K562 (cell line): ENCODE results near the gene GAMT. TPM values are rescaled to one million over a fixed set of nuclear protein-coding genes. Genes with fewer than 3 reads are reported as not detected.

Source experiments
- CBX3 ChIP-seq, 2 experiments: IDR thresholded peaks; 1 replicate in 1 of 2; 2 replicates in 1 of 2; pipeline ENCODE4 v1.6.1; 2012; ENCODE audit warnings: inconsistent platforms in 2 of 2, low read length in 2 of 2, borderline replicate concordance in 1 of 2, control low read depth in 1 of 2
- CBX5 ChIP-seq: IDR thresholded peaks from 2 replicates; pipeline ENCODE4 v1.6.1; 2014; ENCODE audit warnings: low read depth, borderline replicate concordance
- CHD2 ChIP-seq: IDR thresholded peaks from 2 replicates; pipeline ENCODE4 v1.6.1; 2011; ENCODE audit warnings: low read depth, low read length
- ETV5 ChIP-seq: sonication (generic); formaldehyde crosslinking; IDR thresholded peaks from 2 replicates; pipeline ENCODE4 v1.4.0; 2020; ENCODE audit warnings: low read depth, mild to moderate bottlenecking, missing genetic modification reagents
- FIP1L1 ChIP-seq: fragments of 200-400 bp; formaldehyde crosslinking; IDR thresholded peaks from 2 replicates; pipeline ENCODE4 v1.6.1; 2018; ENCODE audit warnings: mild to moderate bottlenecking, low read depth, low read length; ENCODE audit not compliant: poor library complexity, severe bottlenecking
- FOXK2 ChIP-seq, 2 experiments: fragments of 450-650 bp; IDR thresholded peaks in 1 of 2; conservative IDR thresholded peaks in 1 of 2; 2 replicates each; pipeline ENCODE4 v1.6.1; 2016; ENCODE audit warnings: low read depth in 2 of 2, mild to moderate bottlenecking in 1 of 2
- GATAD2B ChIP-seq: fragments of 450-650 bp; IDR thresholded peaks from 2 replicates; pipeline ENCODE4 v1.6.1; 2017; ENCODE audit warnings: mild to moderate bottlenecking, borderline replicate concordance
- HINFP ChIP-seq: fragments of 450-650 bp; conservative IDR thresholded peaks from 2 replicates; pipeline ENCODE4 v1.6.1; 2016; ENCODE audit warnings: missing genetic modification characterization, low read depth, mild to moderate bottlenecking, control low read depth, missing compliant biosample characterization
- HMGXB4 ChIP-seq: sonication (generic); formaldehyde crosslinking; IDR thresholded peaks from 2 replicates; pipeline ENCODE4 v1.8.1; 2023; ENCODE audit warnings: mild to moderate bottlenecking, missing genetic modification reagents
- JUND ChIP-seq, 2 experiments: IDR thresholded peaks; 2 replicates in 1 of 2; 3 replicates in 1 of 2; pipeline ENCODE4 v1.6.1; 2011; ENCODE audit warnings: borderline replicate concordance in 2 of 2, low read depth in 2 of 2, low read length in 2 of 2, improper control_type of control experiment in 1 of 2, missing biosample characterization in 1 of 2, missing genetic modification characterization in 1 of 2, missing genetic modification reagents in 1 of 2
- KAT8 ChIP-seq: fragments of 450-650 bp; IDR thresholded peaks from 2 replicates; pipeline ENCODE4 v1.6.1; 2016; ENCODE audit warnings: low read depth, mild to moderate bottlenecking
- NR1H2 ChIP-seq: sonication (generic); formaldehyde crosslinking; IDR thresholded peaks from 2 replicates; pipeline ENCODE4 v1.4.0; 2020; ENCODE audit warnings: mild to moderate bottlenecking, missing genetic modification reagents
- POLR3G ChIP-seq: IDR thresholded peaks from 2 replicates; pipeline ENCODE4 v1.6.1; 2011; ENCODE audit not compliant: insufficient read length, insufficient replicate concordance; ENCODE audit errors: extremely low read depth
- SAFB ChIP-seq: fragments of 200-400 bp; formaldehyde crosslinking; IDR thresholded peaks from 2 replicates; pipeline ENCODE4 v1.6.1; 2017; ENCODE audit warnings: low read depth, low read length, borderline replicate concordance
- ZBTB11 ChIP-seq, 3 experiments: fragments of 200-800 bp in 1 of 3; fragments of 250-450 bp in 1 of 3; fragments of 450-650 bp in 1 of 3; sonication (Bioruptor Pico) in 1 of 3; sonication (Bioruptor generic) in 1 of 3; formaldehyde crosslinking in 1 of 3; IDR thresholded peaks; 2 replicates each; pipeline versions ENCODE4 v1.6.1 to v1.8.0; 2016 to 2022; ENCODE audit warnings: mild to moderate bottlenecking in 2 of 3, missing genetic modification characterization in 2 of 3, missing compliant biosample characterization in 1 of 3, moderate library complexity in 1 of 3
- ZBTB12 ChIP-seq: fragments of 250-450 bp; sonication (Bioruptor Pico); IDR thresholded peaks from 2 replicates; pipeline ENCODE4 v1.4.0; 2020
- ZNF436 ChIP-seq: fragments of 250-450, 450-650 bp; sonication (Bioruptor Pico); formaldehyde crosslinking; IDR thresholded peaks from 2 replicates; pipeline ENCODE4 v1.7.0; 2020; ENCODE audit warnings: mild to moderate bottlenecking
- polyA plus RNA-seq, 8 experiments: library from polyadenylated mRNA; depleted of rRNA in 4 of 8; stranded (reverse) in 5 of 8; unstranded in 3 of 8; fragments of >200 nt; fragmentation: Nextera tagmentation in 2 of 8; fragmentation: Illumina TruSeq in 1 of 8; extraction: Ambion mirVana in 2 of 8; extraction: Trizol in 1 of 8; gene quantifications; 2 replicates each; pipeline versions ENCODE4 v1.2.1 to v1.2.3, GENCODE V29; 2011 to 2014; ENCODE audit warnings: inconsistent platforms in 1 of 8, missing spikeins in 1 of 8
- total RNA-seq, 7 experiments: library from RNA; depleted of rRNA in 6 of 7; stranded (reverse); fragments of >200 nt in 6 of 7; fragmentation: Illumina TruSeq in 2 of 7; extraction: Trizol in 2 of 7; gene quantifications; 2 replicates each; pipeline versions ENCODE4 v1.2.1 to v1.2.3, GENCODE V29; 2011 to 2021; ENCODE audit warnings: low replicate concordance in 1 of 7

The GAMT gene
- total and polyA plus RNA-seq, 9 of the 15 experiments (the other 6 are each of a cell fraction or from before 2014, with no cell fraction given): 1.3 to 35.3 (median 27.2) TPM

GRCh38 chr19:1406774-1407527 lies 5.6 kb upstream of the GAMT start (continued):
- TF ChIP-seq KAT8 (no peak), ZNF436 (no peak), GATAD2B (peak; percentile 88; the same call in 1 of the 2 replicates), CBX5 (no peak), CBX3 (IDR thresholded peaks at IDR 0.05; ENCODE audit: borderline replicate concordance in 1 of 2, low read length in 2 of 2) (peak in 1 of 2 experiments; percentile 82; a peak in 1 of 3 replicates), HINFP (0 out of 2 replicates have a peak, but pooled peaks have one; percentile 36), HMGXB4 (CRISPR knock-in tag) (peak; percentile 28; the same call in 1 of the 2 replicates), NR1H2 (CRISPR knock-in tag) (no peak), FIP1L1 (peak; percentile 87), ZBTB12 (CRISPR knock-in tag) (peak; percentile 53; the same call in 1 of the 2 replicates), ETV5 (CRISPR knock-in tag) (peak; percentile 65; the same call in 1 of the 2 replicates), POLR3G (no peak), ZBTB11 (CRISPR knock-in tag; IDR thresholded peaks at IDR 0.05) (peak in 1 of 3 experiments; percentile 93; a peak in 2 of 6 replicates), SAFB (peak; percentile 92), FOXK2 (conservative IDR thresholded peaks at IDR 0.05 in 1 of 2, IDR thresholded peaks at IDR 0.05 in 1 of 2; ENCODE audit: low read depth in 2 of 2) (peak in 1 of 2 experiments; percentile 15; a peak in 1 of 4 replicates), JUND (IDR thresholded peaks at IDR 0.05; ENCODE audit: borderline replicate concordance, low read depth, low read length) (peak; percentile 48; the same call in 1 of the 2 replicates), JUND (tag; IDR thresholded peaks at IDR 0.05; ENCODE audit: borderline replicate concordance, low read depth, low read length) (peak; percentile 43; the same call in 1 of the 3 replicates), CHD2 (peak; percentile 43; the same call in 1 of the 2 replicates)
